Loucy (cell line): Measurements from ENCODE around the gene MAP3K20.

Experiments
- CTCF ChIP-seq: fragments of 200-600 bp; sonication (generic); conservative IDR thresholded peaks from 2 replicates; pipeline ENCODE4 v1.5.1; 2014; ENCODE audit warnings: mild to moderate bottlenecking, antibody characterized with exemption, low read length
- EZH2phosphoT487 ChIP-seq: fragments of 200-600 bp; IDR thresholded peaks from 2 replicates; pipeline ENCODE4 v1.6.1; 2018; ENCODE audit warnings: antibody characterized with exemption, mild to moderate bottlenecking, moderate library complexity, borderline replicate concordance

DNA sequence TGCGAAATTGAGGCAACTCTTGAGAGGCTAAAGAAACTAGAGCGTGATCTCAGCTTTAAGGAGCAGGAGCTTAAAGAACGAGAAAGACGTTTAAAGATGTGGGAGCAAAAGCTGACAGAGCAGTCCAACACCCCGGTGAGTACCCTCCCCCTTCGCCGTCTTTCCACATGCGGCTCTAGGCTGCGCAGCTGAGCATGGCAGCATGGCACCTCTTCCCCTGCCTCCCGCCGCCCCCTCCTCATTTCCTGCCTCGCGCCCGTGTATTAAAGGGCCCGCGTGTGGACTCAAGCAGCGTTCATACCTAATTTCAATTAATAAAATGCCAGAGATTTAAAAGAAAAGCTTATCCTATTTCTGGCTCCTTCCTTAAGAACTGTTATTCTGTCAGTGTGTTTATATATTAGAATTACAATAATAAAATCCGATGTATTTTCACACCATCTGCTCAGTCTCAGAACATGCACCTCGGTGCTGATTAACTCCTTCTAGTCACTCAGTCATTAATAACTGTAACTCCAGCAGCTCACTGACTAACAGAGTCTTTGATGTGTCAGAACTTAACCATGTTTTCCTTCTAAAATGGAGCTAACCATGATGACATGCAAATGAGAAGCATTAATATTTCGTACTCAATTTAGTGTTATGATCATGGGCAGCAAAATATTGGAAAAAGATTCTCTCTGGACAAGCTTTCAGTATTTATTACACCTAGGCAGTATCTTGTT lies 141.6 kb downstream of the MAP3K20 start:
- no peak for TF ChIP-seq CTCF
- TF ChIP-seq EZH2phosphoT487, result no peak
